Karpas-422 (cell line): ENCODE measurements around the gene ABHD12. TPM values are rescaled to one million over a fixed set of nuclear protein-coding genes. Genes with fewer than 3 reads are reported as not detected.
A peak's percentile ranks its signal among the peaks of the same experiment; 100 is the strongest.

Experiments used
- DNase-seq: peaks from one replicate; pipeline ENCODE4 v3.0.0-alpha.2; 2015
- H2AFZ ChIP-seq: fragments of 200-600 bp; sonication (generic); 2 replicates; pipeline ENCODE4 v1.6.1; 2014; ENCODE audit warnings: antibody characterized with exemption, low read length, mixed read lengths
- H3K27ac ChIP-seq: fragments of 200-600 bp; sonication (generic); 2 replicates; pipeline ENCODE4 v1.5.1; 2014; ENCODE audit warnings: mild to moderate bottlenecking, low read length, moderate library complexity
- H3K27me3 ChIP-seq: fragments of 200-600 bp; sonication (generic); 2 replicates; pipeline ENCODE4 v1.6.1; 2014; ENCODE audit warnings: low read length, mixed read lengths
- H3K36me3 ChIP-seq: fragments of 200-600 bp; sonication (generic); 2 replicates; pipeline ENCODE4 v1.6.1; 2014; ENCODE audit warnings: low read length, mixed read lengths; ENCODE audit not compliant: insufficient read depth
- H3K4me1 ChIP-seq: fragments of 200-600 bp; sonication (generic); 2 replicates; pipeline ENCODE4 v1.6.1; 2014; ENCODE audit warnings: mild to moderate bottlenecking, low read length, mixed read lengths
- H3K4me2 ChIP-seq: fragments of 200-600 bp; sonication (generic); 2 replicates; pipeline ENCODE4 v1.6.1; 2014; ENCODE audit warnings: low read length, low read depth, mild to moderate bottlenecking; ENCODE audit not compliant: poor library complexity, severe bottlenecking
- H3K4me3 ChIP-seq: fragments of 200-600 bp; sonication (generic); 2 replicates; pipeline ENCODE4 v1.5.1; 2014; ENCODE audit warnings: mild to moderate bottlenecking, antibody characterized with exemption, low read length, mixed read lengths
- H3K79me2 ChIP-seq: fragments of 200-600 bp; sonication (generic); 2 replicates; pipeline ENCODE4 v1.6.1; 2014; ENCODE audit warnings: mild to moderate bottlenecking, low read length, mixed read lengths
- H3K9ac ChIP-seq: fragments of 200-600 bp; sonication (generic); 2 replicates; pipeline ENCODE4 v1.6.0; 2014; ENCODE audit warnings: low read length
- H3K9me2 ChIP-seq: fragments of 200-600 bp; sonication (generic), shearing (Covaris generic); replicated peaks from 2 replicates; pipeline ENCODE4 v1.6.0; 2014; ENCODE audit warnings: mild to moderate bottlenecking, low read length, moderate library complexity; ENCODE audit not compliant: insufficient read depth
- H3K9me3 ChIP-seq: fragments of 300-700, 200-600 bp; sonication (generic); 2 replicates; pipeline ENCODE4 v1.6.1; 2014; ENCODE audit warnings: low read length, mixed read lengths
- H4K20me1 ChIP-seq: fragments of 200-600 bp; sonication (generic); 2 replicates; pipeline ENCODE4 v1.6.1; 2014; ENCODE audit warnings: mild to moderate bottlenecking, antibody characterized with exemption, low read length, low read depth; ENCODE audit not compliant: insufficient read depth
- total RNA-seq: library from RNA; depleted of rRNA; stranded (reverse); fragments of >200 nt; shearing (Covaris generic); gene quantifications from 2 replicates; pipeline ENCODE4 v1.2.3, GENCODE V29; 2014; ENCODE audit warnings: low replicate concordance

ABHD12 gene
- total RNA-seq, 1 experiment from 2014 or later, result 26.1 TPM

- Histone ChIP-seq H3K79me2 (no peaks in the 10 kb centered on the region), H3K9ac (peak overlapping the region; percentile 11; the same call in 1 of the 2 replicates), H3K27me3 (no peaks in the 10 kb centered on the region), H3K4me3 (no peak overlapping the region), H4K20me1 (peaks cover 55% of the 10 kb centered on the region; the same call in 1 of the 2 replicates), H2AFZ (no peak overlapping the region), H3K4me1 (peaks cover 29% of the 10 kb centered on the region), H3K9me2 (no peaks in the 10 kb centered on the region), H3K36me3 (peaks cover 33% of the 10 kb centered on the region), H3K4me2 (peak overlapping the region; percentile 35), H3K9me3 (no peaks in the 10 kb centered on the region), H3K27ac (peak overlapping the region; percentile 86)
- no peak for DNase-seq
Observed at GRCh38 chr20:25280574-25281535, 109.8 kb downstream of the ABHD12 start.

- H3K9ac ChIP-seq, result no peak overlapping the region
- H3K4me2 ChIP-seq, result no peak overlapping the region
- H3K9me3 ChIP-seq, result no peaks in the 10 kb centered on the region
- H4K20me1 ChIP-seq, result peaks cover 54% of the 10 kb centered on the region; the same call in 1 of the 2 replicates
- H3K9me2 ChIP-seq, result no peaks in the 10 kb centered on the region
- H3K4me3 ChIP-seq, result no peak overlapping the region
- H3K27me3 ChIP-seq, result no peaks in the 10 kb centered on the region
- no peak overlapping the region for H2AFZ ChIP-seq
- H3K36me3 ChIP-seq, result peaks cover 28% of the 10 kb centered on the region
- no peak for DNase-seq
- H3K4me1 ChIP-seq, result peaks cover 29% of the 10 kb centered on the region
- no peaks in the 10 kb centered on the region for H3K79me2 ChIP-seq
- H3K27ac ChIP-seq, result peak overlapping the region; percentile 86
Observed at GRCh38 chr20:25280051-25280573, 110.5 kb downstream of the ABHD12 start.

GRCh38 chr20:25279403-25279802 is 111.2 kb downstream of the ABHD12 start:
- Histone ChIP-seq H3K79me2 (peaks cover under 1% of the 10 kb centered on the region; the same call in 1 of the 2 replicates), H3K9ac (no peak overlapping the region), H4K20me1 (peaks cover 58% of the 10 kb centered on the region; the same call in 1 of the 2 replicates), H3K27ac (no peak overlapping the region), H3K9me2 (no peaks in the 10 kb centered on the region), H2AFZ (no peak overlapping the region), H3K4me1 (peaks cover 29% of the 10 kb centered on the region), H3K9me3 (no peaks in the 10 kb centered on the region), H3K4me3 (no peak overlapping the region), H3K4me2 (no peak overlapping the region), H3K27me3 (no peaks in the 10 kb centered on the region), H3K36me3 (peaks cover 26% of the 10 kb centered on the region)
- DNase-seq, result no peak

GRCh38 chr20:25278636-25279361 is 111.8 kb downstream of the ABHD12 start:
- no peak for DNase-seq
- Histone ChIP-seq H3K27me3 (no peaks in the 10 kb centered on the region), H3K9me3 (no peaks in the 10 kb centered on the region), H3K79me2 (peaks cover 7% of the 10 kb centered on the region; the same call in 1 of the 2 replicates), H4K20me1 (peaks cover 62% of the 10 kb centered on the region; the same call in 1 of the 2 replicates), H3K9ac (no peak overlapping the region), H3K9me2 (no peaks in the 10 kb centered on the region), H2AFZ (no peak overlapping the region), H3K4me2 (no peak overlapping the region), H3K4me1 (peaks cover 29% of the 10 kb centered on the region), H3K4me3 (no peak overlapping the region), H3K36me3 (peaks cover 31% of the 10 kb centered on the region), H3K27ac (no peak overlapping the region)

- H2AFZ ChIP-seq, result no peak overlapping the region
- H3K9me2 ChIP-seq, result no peaks in the 10 kb centered on the region
- H3K79me2 ChIP-seq, result peaks cover 7% of the 10 kb centered on the region; the same call in 1 of the 2 replicates
- H3K9me3 ChIP-seq, result no peaks in the 10 kb centered on the region
- peaks cover 60% of the 10 kb centered on the region; the same call in 1 of the 2 replicates for H4K20me1 ChIP-seq
- H3K27me3 ChIP-seq, result no peaks in the 10 kb centered on the region
- H3K4me2 ChIP-seq, result no peak overlapping the region
- no peak overlapping the region for H3K27ac ChIP-seq
- no peak overlapping the region for H3K9ac ChIP-seq
- peaks cover 29% of the 10 kb centered on the region for H3K4me1 ChIP-seq
- H3K4me3 ChIP-seq, result no peak overlapping the region
- DNase-seq, result no peak
- peaks cover 36% of the 10 kb centered on the region for H3K36me3 ChIP-seq
Observed at GRCh38 chr20:25277941-25278521, 112.6 kb downstream of the ABHD12 start.

GRCh38 chr20:25277051-25277801 is 113.4 kb downstream of the ABHD12 start:
- H3K9me2 ChIP-seq, result no peaks in the 10 kb centered on the region
- no peak overlapping the region for H3K27ac ChIP-seq
- H4K20me1 ChIP-seq, result peaks cover 63% of the 10 kb centered on the region; the same call in 1 of the 2 replicates
- H3K9ac ChIP-seq, result no peak overlapping the region
- H3K4me1 ChIP-seq, result peaks cover 26% of the 10 kb centered on the region
- no peak overlapping the region for H3K4me3 ChIP-seq
- no peak overlapping the region for H2AFZ ChIP-seq
- H3K36me3 ChIP-seq, result peaks cover 42% of the 10 kb centered on the region
- no peaks in the 10 kb centered on the region for H3K9me3 ChIP-seq
- peaks cover 13% of the 10 kb centered on the region; the same call in 1 of the 2 replicates for H3K79me2 ChIP-seq
- no peak for DNase-seq
- no peaks in the 10 kb centered on the region for H3K27me3 ChIP-seq
- H3K4me2 ChIP-seq, result no peak overlapping the region

- peaks cover 20% of the 10 kb centered on the region for H3K4me1 ChIP-seq
- no peaks in the 10 kb centered on the region for H3K9me3 ChIP-seq
- DNase-seq, result no peak
- no peak overlapping the region for H2AFZ ChIP-seq
- peaks cover 61% of the 10 kb centered on the region; the same call in 1 of the 2 replicates for H4K20me1 ChIP-seq
- H3K4me3 ChIP-seq, result no peak overlapping the region
- H3K27ac ChIP-seq, result no peak overlapping the region
- no peaks in the 10 kb centered on the region for H3K9me2 ChIP-seq
- H3K9ac ChIP-seq, result no peak overlapping the region
- H3K79me2 ChIP-seq, result peaks cover 19% of the 10 kb centered on the region
- no peaks in the 10 kb centered on the region for H3K27me3 ChIP-seq
- H3K36me3 ChIP-seq, result peaks cover 45% of the 10 kb centered on the region
- H3K4me2 ChIP-seq, result no peak overlapping the region
Observed at GRCh38 chr20:25276533-25277050, 114.0 kb downstream of the ABHD12 start.
